GM19455 (cell line): ENCODE measurements around the gene SEPTIN5.
"Not testable (repeated sequence)": the region's sequence is repeated elsewhere in the genome, so short reads cannot be mapped to it uniquely, and the experiment has no call there.

ENCODE experiments used
- ATAC-seq: cut with Tn5 transposase; IDR thresholded peaks from one replicate; pipeline ENCODE4 v1.9.1; 2021; ENCODE audit not compliant: unreplicated experiment

The SEPTIN5 gene

DNA sequence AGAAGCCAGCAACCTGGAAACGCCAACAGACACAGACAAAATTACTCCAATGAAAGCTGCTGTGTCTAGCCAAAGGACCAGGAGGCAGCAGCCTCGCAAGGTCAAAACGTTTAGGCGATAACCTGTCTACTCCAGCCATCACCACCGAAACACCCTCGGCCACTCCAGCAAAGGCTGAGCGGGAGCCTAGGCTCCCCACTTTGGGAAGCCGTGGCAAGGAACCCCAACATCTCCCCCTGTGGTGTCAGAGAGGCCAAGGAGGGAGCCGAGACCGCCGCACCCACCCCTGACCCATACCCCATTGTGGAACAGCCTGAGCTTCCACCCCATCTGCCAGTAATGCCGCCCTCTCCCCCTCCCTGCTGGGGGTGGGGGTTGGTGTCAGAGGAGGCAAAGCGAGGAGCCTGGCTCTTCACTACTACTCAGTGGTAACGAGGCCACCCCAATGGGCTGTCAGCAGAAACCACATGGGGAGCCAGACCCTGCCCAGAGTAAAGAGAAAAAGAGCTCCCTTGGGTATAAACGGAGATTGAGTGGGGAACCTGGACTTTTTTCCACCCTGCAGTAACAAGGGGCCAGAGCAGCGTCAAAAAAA lies 33.9 kb upstream of the SEPTIN5 start:
- no peak for ATAC-seq

DNA sequence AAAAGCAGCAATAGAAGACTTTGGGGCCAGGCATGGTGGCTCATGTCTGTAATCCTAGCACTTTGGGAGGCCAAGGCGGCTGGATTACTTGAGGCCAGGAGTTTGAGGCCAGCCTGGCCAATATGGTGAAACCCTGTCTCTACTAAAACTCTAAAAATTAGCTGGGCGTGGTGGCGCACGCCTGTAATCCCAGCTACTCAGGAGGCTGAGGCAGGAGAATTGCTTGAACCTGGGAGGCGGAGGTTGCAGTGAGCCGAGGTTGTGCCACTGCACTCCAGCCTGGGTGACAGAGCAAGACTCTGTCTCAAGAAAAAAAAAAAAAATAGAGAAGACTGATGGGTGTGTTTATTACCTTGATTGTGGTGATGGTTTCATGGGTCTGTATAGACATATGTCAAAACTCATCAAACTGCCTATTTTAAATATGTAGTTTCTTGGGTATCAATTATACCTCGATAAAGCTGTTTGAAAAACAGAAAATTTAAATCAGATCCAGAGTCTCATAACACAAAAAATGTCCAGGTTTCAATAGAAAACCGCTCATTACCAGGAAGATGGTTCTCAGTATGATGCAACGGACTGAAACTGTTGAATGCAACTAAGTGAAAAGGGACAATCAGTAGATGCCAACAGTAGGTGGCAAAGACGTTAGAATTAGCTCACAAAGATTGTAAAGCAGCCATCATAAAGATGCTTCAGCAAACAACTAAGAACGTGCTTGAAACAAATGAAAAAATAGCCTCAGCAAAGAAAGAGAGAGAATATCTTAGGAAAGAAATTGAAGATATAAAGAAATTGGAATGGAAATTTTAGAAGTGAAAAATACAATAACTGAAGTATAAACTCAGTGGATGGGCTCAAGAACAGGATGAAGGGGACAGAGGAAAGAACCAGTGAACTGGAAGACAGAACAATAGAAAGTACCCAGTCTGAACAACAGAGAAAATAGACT lies 33.1 kb upstream of the SEPTIN5 start:
- no peak for ATAC-seq

- no peak for ATAC-seq
Observed at GRCh38 chr22:19681863-19682245, 32.4 kb upstream of the SEPTIN5 start.

DNA sequence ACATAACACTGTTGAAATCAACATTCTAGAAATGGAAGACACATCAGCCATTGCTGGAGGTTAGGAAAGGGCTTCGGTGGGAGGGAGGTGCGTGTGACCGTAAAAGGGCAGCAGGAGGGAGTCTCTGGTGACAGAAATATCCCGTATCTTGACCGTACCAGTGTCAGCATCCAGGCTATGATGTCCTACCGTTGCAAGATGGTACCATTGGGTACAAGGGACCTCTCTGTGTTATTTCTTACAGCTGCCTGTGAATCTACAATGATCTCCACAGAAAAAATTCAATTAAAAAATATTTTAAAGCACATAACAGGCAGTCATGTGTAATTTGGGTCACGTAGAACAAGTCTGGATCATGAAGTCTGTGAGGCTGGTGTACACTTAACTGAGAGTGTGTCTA lies 27.4 kb upstream of the SEPTIN5 start:
- no peak for ATAC-seq

DNA sequence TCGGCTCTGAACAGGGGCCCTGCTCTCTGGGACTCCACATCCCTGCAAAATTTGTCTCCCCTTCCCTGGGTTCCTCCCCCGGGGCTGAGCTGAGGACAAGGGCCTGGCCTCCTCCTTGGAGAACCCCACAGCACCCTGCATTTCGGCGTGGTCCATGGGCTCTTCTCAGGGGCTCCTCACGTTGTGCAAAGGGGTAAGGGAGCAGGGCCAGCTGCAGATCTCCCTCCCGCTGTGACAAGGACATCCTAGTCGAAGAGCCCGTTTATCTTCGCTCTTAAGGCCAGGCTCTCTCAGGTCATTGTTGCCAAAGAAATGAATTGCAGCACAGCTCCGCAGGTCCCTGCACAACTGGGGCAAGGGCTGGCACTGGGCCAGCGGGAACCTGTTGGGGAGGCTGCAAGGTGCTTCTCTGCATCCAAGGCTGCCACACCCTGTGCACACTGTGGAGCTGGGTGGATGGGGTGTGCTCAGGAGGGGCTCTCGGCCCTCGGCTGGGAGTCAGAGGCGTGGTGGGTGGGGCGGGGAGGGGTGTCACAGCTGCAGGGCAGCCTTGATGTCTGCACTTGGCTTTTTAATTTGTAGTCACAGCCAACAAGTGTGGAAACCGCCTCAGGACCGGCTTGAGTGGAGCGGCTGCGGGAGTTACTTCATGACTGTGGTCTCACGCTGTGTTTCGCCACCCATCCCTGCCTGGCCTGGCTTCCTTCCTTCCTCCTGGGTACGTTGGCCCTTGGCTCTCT lies 26.6 kb upstream of the SEPTIN5 start:
- ATAC-seq: no peak

GRCh38 chr22:19688301-19689290 lies 25.7 kb upstream of the SEPTIN5 start:
- no peak for ATAC-seq

DNA sequence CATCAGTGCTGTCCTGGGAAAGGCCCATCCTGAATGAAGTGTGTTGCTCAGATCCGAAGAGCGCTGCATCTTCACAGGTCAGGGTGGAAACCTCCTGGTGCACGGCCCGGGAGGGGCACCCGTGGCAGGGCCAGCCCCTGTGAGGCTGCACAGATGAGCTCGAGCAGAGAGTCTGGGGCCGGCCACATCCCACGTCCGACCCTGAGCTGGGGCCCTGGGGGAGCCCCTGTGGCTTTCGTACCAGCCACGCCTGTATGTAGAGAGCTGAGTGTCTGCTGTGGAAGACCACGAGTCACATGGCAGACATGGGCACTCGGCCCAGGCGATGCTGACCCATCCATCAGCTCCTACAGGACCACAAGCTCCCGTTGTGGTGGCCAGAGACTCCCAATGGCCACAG lies 24.9 kb upstream of the SEPTIN5 start:
- ATAC-seq: no peak

DNA sequence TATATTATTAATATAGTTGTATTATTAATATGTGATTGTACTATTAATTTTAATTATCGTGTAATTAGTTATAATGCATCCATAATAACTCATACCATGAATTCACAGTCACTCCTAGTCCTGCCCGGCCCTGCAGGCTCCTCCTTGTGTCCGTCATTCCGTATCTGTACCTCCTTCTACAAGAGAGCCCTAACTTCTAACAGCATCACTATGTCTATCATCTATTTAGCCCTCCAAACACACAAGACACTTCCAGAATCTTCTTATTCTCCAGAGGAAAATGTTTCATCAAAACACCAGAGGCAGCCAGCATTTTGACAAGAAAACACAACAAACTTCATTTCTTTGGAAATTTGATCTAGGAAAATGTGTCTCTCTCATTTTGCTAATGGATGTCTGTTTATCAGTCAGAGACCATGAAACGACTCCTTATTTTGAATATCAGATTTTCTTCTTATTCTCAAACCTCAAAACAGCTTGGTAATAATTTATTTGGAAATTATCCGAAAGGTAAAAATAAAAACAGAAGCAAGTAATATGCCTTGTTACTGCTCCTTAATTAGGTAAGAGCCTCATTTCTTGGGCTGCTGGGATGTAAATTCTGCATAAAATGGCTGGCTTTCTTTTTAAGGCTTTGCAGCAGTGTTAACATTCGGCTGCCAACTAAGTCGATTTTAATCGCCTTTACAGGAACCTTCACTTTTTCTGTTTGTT lies 23.1 kb upstream of the SEPTIN5 start:
- ATAC-seq: no peak

- ATAC-seq: no peak
Observed at GRCh38 chr22:19691721-19692341, 22.5 kb upstream of the SEPTIN5 start.

DNA sequence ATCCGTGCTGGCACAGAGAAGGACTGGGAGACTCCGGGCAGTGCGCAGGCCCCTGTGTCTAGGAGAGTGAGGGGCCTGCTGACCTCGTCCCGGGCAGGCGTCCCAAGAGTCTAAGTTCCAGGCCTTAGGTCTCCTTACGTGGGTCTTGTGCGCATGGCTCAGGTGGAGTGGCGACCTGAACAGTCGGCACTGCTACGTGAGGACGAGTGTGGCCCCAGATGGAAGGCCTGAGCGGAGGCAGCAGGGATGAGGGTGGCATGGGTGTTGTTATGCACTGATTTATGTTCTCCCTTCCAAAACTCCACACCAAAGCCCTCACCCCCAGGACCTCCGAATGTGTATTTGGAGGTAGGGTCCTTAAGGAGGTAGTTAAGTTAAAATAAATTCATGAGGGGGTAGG lies 20.7 kb upstream of the SEPTIN5 start:
- ATAC-seq: no peak

DNA sequence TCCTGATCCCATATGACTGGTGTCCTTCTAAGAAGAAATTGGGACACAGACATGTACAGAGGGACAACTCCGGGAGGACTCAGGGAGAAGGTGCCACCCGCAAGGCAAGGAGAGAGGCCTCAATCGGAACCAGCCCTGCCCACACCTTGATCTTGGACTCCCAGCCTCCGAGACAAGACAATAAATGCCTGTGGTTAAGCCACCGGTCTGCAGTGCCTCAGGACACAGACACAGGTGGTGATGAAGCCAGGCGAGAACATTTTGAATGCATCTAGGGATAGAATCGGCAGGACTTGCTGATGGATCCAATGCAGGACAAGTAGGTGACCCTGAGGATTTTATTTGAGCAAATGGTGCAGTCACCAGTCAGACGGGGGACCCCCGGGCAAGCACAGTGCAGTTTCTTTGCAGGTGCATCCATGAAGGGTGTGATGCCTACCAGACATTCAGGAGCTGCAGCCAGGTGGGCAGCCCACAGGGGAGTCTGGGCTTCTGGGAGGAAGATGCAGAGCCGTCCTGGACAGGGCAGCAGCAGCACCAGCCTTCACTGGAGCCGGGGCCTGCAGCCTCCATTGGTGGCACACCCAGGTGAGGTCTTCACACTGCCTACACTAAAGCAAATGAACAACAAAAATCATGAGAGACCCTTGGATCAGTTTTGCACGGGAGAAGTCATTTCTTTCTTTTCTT lies 20.2 kb upstream of the SEPTIN5 start:
- no peak for ATAC-seq

- no peak for ATAC-seq
Observed at GRCh38 chr22:19694696-19695095, 19.6 kb upstream of the SEPTIN5 start.

DNA sequence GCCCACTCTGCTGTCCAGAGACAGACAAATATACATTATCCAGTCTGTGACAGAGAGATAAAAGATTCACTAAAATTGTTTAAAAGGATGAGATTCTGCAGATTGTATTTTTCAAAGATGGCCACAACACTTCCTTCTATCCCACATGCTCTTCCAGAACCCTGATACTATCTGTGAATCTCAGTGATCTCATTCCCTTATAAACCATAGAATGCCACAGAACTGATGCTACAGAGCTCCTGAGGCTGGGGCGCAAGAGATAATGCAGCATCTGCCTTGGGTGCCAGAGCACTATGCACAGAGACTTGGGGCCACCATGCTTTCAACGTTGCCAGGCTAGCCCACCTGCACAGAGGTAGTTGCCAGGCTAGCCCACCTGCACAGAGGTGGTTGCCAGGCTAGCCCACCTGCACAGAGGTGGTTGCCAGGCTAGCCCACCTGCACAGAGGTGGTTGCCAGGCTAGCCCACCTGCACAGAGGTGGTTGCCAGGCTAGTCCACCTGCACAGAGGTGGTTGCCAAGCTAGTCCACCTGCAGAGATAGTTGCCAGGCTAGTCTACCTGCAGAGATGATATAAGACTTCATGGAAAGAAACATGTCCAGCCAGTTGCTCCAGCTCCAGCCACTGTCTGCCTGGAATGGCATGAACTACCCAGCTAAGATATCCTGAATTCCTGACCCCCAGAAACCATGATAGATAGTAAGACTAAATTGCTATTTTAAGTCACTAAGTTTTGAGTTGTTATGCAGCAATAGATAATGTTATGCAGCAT lies 17.6 kb upstream of the SEPTIN5 start:
- ATAC-seq: no peak

DNA sequence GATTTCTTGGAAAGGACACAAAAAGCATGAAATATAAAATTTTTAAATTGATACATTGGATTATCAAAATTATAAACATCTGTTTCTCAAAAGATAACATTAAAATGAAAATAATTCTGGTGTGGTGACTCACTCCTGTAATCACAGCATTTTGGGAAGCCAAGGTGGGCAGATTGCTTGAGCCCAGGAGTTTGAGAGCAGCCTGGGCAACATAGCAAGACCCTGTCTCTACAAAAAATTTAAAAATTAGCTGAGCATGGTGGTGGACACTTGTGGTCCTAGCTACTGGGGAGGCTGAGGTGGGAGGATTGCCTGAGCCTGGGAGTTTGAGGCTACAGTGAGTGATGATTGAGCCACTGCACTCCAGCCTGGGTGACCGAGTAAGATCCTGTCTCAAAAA lies 16.4 kb upstream of the SEPTIN5 start:
- not testable (repeated sequence) for ATAC-seq

DNA sequence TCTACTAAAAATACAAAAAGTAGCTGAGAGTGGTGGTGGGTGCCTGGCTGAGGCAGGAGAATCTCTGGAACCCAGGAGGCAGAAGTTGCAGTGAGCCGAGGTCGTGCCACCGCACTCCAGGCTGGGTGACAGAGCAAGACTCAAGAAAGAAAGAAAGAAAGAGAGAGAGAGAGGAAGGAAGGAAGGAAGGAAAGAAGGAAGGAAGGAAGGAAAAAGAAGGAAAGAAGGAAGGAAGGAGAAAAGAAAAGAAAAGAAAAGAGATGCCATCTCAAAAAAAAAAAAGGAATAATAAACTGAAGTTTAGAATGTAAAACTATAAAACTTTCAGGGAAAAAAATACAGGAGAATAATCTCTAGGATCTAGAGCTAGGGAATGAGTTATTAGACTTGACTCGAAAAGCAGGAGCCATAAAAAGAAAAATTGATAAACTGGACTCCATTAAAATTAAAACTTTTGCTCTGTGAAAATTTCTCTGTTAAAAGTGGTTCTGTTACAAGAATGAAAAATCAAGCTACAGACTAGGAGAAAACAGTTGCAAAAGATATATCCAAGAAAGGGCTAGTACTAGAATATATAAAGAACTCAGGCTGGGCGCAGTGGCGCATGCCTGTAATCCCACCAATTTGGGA lies 13.4 kb upstream of the SEPTIN5 start:
- ATAC-seq: no peak

- no peak for ATAC-seq
Observed at GRCh38 chr22:19701420-19702145, 12.7 kb upstream of the SEPTIN5 start.

DNA sequence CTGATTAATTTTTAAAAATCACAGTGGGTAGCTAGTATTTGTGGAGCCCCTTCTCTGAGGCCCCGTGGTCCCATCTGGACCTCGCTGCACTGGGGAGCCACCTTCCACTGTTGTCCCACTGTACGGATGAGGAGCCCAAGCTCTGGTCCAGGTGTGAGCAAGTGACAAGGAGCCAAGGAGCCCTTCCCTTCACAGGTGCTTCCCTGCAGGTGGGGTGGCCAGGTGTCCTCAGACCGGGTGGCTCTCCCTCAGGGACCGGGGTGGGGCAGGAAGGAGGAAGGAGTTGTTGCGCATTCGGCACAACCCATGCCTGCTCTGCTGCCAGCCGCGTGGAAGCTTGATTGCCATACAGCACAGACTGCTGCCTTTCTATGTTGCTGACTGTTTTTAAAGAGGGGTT lies 10.4 kb upstream of the SEPTIN5 start:
- ATAC-seq: no peak
